Neutrophil (primary cell): Measurements from ENCODE around the gene LAMA3.

Experiments used
- H3K27ac ChIP-seq: fragments of 200-600 bp; sonication (generic); 2 replicates; pipeline ENCODE4 v1.5.1; 2016; ENCODE audit warnings: mild to moderate bottlenecking, moderate library complexity
- H3K27me3 ChIP-seq: fragments of 200-600 bp; sonication (generic); 2 replicates; pipeline ENCODE4 v1.6.0; 2016; ENCODE audit warnings: mild to moderate bottlenecking
- H3K36me3 ChIP-seq: fragments of 200-600 bp; sonication (generic); 2 replicates; pipeline ENCODE4 v1.5.1; 2017
- H3K4me1 ChIP-seq, 2 experiments: fragments of 200-600 bp in 1 of 2; sonication (generic) in 1 of 2; 1 replicate in 1 of 2; 2 replicates in 1 of 2; pipeline versions ENCODE4 v1.5.1 to v1.6.1; 2013 to 2016; ENCODE audit warnings: low read depth in 1 of 2, low read length in 1 of 2, mild to moderate bottlenecking in 1 of 2, moderate library complexity in 1 of 2; ENCODE audit not compliant: control insufficient read depth in 1 of 2, insufficient read depth in 1 of 2
- H3K4me3 ChIP-seq, 2 experiments: fragments of 200-600 bp in 1 of 2; sonication (generic) in 1 of 2; 1 replicate in 1 of 2; 2 replicates in 1 of 2; pipeline ENCODE4 v1.5.1; 2013 to 2016; ENCODE audit warnings: low read depth in 1 of 2, low read length in 1 of 2, mild to moderate bottlenecking in 1 of 2, moderate library complexity in 1 of 2
- H3K9me3 ChIP-seq: fragments of 200-600 bp; sonication (generic); 2 replicates; pipeline ENCODE4 v1.5.1; 2016
- TF ChIP-seq, protein P1 (sequence below): fragments of 200-600 bp; sonication (generic); IDR thresholded peaks from 2 replicates; pipeline ENCODE4 v1.5.1; 2016; ENCODE audit warnings: antibody characterized with exemption

The LAMA3 gene

DNA sequence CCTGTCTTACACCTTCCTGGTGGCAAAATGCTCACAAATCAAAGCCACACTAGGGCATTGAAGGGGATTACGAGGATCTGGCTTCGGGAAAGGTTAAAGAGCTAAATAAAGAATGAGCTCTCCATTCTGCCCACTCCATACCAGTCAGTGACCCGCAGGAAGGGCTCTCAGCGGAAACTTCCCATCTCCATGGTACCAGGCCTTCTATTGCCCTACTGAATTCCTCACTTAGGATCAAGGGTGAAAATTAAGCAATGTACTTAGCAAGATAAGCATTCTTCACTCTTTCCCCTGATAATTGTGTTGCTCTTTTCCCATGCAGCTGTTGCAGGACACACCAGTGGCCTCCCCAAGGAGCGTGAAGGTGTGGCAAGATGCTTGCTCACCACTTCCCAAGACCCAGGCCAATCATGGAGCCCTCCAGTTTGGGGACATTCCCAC, 249.7 kb downstream of the LAMA3 start:
- no peak overlapping the region for H3K27ac ChIP-seq
- H3K9me3 ChIP-seq, result no peaks in the 10 kb centered on the region
- TF ChIP-seq, protein P1, sequence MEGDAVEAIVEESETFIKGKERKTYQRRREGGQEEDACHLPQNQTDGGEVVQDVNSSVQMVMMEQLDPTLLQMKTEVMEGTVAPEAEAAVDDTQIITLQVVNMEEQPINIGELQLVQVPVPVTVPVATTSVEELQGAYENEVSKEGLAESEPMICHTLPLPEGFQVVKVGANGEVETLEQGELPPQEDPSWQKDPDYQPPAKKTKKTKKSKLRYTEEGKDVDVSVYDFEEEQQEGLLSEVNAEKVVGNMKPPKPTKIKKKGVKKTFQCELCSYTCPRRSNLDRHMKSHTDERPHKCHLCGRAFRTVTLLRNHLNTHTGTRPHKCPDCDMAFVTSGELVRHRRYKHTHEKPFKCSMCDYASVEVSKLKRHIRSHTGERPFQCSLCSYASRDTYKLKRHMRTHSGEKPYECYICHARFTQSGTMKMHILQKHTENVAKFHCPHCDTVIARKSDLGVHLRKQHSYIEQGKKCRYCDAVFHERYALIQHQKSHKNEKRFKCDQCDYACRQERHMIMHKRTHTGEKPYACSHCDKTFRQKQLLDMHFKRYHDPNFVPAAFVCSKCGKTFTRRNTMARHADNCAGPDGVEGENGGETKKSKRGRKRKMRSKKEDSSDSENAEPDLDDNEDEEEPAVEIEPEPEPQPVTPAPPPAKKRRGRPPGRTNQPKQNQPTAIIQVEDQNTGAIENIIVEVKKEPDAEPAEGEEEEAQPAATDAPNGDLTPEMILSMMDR, result no peak
- no peaks in the 10 kb centered on the region for H3K4me1 ChIP-seq
- H3K27me3 ChIP-seq, result no peaks in the 10 kb centered on the region
- no peaks in the 10 kb centered on the region for H3K36me3 ChIP-seq
- H3K4me3 ChIP-seq, result no peak overlapping the region

DNA sequence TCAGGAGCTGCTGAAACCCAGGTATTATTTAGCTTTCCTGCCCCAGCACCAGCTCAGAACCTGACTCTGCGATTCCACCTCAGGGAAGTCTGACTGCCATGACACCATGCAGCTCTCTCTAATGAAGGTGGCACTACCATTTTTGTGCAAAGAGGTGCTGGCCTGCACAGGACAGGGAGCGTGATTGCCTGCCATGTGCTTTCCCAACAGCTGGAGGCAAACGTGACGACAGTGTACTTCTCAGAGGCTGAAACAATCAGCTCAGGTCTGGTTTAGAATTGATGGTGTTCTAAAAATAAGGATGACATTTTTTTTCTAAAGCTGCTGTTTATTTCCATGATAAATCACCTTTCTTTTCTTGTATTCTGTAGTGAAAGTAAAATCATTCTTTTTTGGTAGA, 250.1 kb downstream of the LAMA3 start:
- Histone ChIP-seq H3K36me3 (no peaks in the 10 kb centered on the region), H3K4me1 (no peaks in the 10 kb centered on the region), H3K27ac (no peak overlapping the region), H3K9me3 (no peaks in the 10 kb centered on the region), H3K27me3 (no peaks in the 10 kb centered on the region), H3K4me3 (no peak overlapping the region)
- TF ChIP-seq, protein P1, result no peak

DNA sequence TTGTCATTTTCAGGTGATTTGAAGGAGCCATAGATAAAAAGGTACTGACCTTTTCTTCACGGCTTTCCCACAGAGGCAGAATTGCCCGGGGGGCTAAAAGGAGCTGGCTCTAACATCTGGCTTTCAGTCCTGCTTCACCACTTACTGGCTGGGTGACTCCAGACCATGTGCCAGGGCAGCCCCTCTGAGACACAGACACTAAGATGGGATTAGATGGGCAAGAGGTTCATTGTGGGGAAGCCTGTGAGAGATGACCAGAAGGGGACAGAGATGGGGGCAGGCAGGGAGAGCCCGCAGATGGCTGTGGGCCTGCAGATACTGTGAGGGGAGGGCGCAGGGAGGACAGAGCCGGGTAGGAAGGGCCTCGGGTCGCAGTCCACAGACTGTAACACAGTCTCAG, 250.6 kb downstream of the LAMA3 start:
- Histone ChIP-seq H3K4me1 (no peaks in the 10 kb centered on the region), H3K4me3 (no peak overlapping the region), H3K36me3 (no peaks in the 10 kb centered on the region), H3K27ac (no peak overlapping the region), H3K9me3 (no peaks in the 10 kb centered on the region), H3K27me3 (no peaks in the 10 kb centered on the region)
- TF ChIP-seq, protein P1, result no peak

DNA sequence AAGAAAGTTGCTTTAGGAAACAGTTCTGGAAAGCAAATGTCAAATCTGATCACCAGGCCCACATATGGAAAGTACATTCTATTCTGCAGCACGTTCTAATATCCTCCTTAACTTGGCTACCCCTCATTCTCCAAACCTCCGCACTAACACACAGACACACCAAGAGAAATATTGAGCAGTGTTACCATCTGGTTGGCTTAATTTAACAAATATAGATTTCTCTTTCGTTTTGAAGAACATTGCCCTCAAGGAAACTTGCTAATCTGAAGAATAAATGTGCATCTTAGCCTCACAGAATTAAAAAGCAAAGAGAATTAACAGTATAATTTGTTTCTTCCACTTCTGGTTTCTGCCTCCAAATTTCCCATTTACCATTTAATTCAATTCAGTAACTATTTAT, 252.5 kb downstream of the LAMA3 start:
- TF ChIP-seq, protein P1, result no peak
- no peak overlapping the region for H3K27ac ChIP-seq
- H3K4me3 ChIP-seq, result no peak overlapping the region
- H3K4me1 ChIP-seq, result no peaks in the 10 kb centered on the region
- no peaks in the 10 kb centered on the region for H3K36me3 ChIP-seq
- H3K9me3 ChIP-seq, result no peaks in the 10 kb centered on the region
- no peaks in the 10 kb centered on the region for H3K27me3 ChIP-seq

DNA sequence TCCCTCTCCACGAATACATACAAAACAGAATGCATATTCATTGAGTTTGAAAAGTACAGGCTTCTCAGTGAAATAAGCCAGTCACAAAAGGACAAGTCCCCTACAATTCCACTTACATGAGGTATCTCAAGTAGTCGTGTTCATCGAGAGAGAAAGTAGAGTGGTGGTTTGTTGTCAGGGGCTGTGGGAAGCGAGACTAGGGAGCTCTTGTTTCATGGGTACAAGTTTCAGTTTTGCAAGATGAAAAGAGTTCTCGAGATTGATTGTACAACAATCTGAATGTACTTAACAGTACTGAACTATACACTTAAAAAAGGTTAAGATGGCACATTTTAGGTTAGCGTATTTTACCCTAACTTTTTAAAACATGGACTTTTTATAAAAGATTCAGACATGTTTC, 253.9 kb downstream of the LAMA3 start:
- Histone ChIP-seq H3K4me3 (no peak overlapping the region), H3K27me3 (no peaks in the 10 kb centered on the region), H3K27ac (no peak overlapping the region), H3K9me3 (no peaks in the 10 kb centered on the region), H3K4me1 (no peaks in the 10 kb centered on the region), H3K36me3 (no peaks in the 10 kb centered on the region)
- TF ChIP-seq, protein P1, result no peak
